D721Med (cell line): Measurements from ENCODE around the gene CRIM1.

Experiments used
- DNase-seq: peaks from one replicate; pipeline ENCODE4 v3.0.0; 2011; ENCODE audit warnings: low spot score; ENCODE audit not compliant: insufficient read length
- FAIRE-seq: peaks from 2 replicates; lab custom pipeline; 2011; peaks lifted over from hg19 to GRCh38; lab: Jason Lieb, UNC
- CTCF ChIP-seq: IDR thresholded peaks from 2 replicates; pipeline ENCODE4 v1.5.1; 2012; ENCODE audit warnings: mild to moderate bottlenecking, control low read depth; ENCODE audit not compliant: insufficient read depth; ENCODE audit errors: missing control alignments

The CRIM1 gene

GRCh38 chr2:36594849-36595248 is 239.3 kb downstream of the CRIM1 start:
- FAIRE-seq (no peak), DNase-seq (no peak)
- TF ChIP-seq CTCF = no peak

- FAIRE-seq (no peak), DNase-seq (no peak)
- TF ChIP-seq CTCF = no peak
Measured at GRCh38 chr2:36596397-36596796, 240.8 kb downstream of the CRIM1 start.

GRCh38 chr2:36597003-36597531 is 241.5 kb downstream of the CRIM1 start:
- no peak for TF ChIP-seq CTCF
- DNase-seq = no peak
- FAIRE-seq = no peak

GRCh38 chr2:36597532-36598377 is 242.2 kb downstream of the CRIM1 start, which contains the start of gene FEZ2:
TSS of gene FEZ2 (minus strand) at chr2:36598168. CDS start at chr2:36598142, 26 bp downstream.
- no peak for FAIRE-seq
- TF ChIP-seq CTCF = no peak
- DNase-seq = peak; percentile 47
